GM19324 (cell line): Measurements from ENCODE around the gene NDRG2.

Experiments used
- ATAC-seq: cut with Tn5 transposase; IDR thresholded peaks from one replicate; pipeline ENCODE4 v1.9.1; 2021; ENCODE audit warnings: mild to moderate bottlenecking, moderate library complexity; ENCODE audit not compliant: unreplicated experiment, low FRiP score

Gene NDRG2

GRCh38 chr14:21037156-21037555 is 12.3 kb upstream of the NDRG2 start:
- no peak for ATAC-seq

- ATAC-seq: no peak
Measured at GRCh38 chr14:21036751-21037150, 11.9 kb upstream of the NDRG2 start.

GRCh38 chr14:21034707-21035106 is 9.8 kb upstream of the NDRG2 start, which contains the start of gene RNASE13:
RNASE13 (minus strand) TSS chr14:21034807; CDS start chr14:21034288, 519 bp downstream.
- no peak for ATAC-seq

GRCh38 chr14:21033133-21033698 is 8.4 kb upstream of the NDRG2 start:
- ATAC-seq: no peak

- ATAC-seq: no peak
Measured at GRCh38 chr14:21032326-21033132, 7.7 kb upstream of the NDRG2 start.

- ATAC-seq: no peak
Measured at GRCh38 chr14:21030531-21030930, 5.7 kb upstream of the NDRG2 start.

GRCh38 chr14:21029917-21030316 is 5.1 kb upstream of the NDRG2 start, which contains the start of gene TPPP2:
TPPP2 (plus strand) TSS chr14:21030217; CDS start chr14:21030582, 365 bp downstream.
- no peak for ATAC-seq

- no peak for ATAC-seq
Measured at GRCh38 chr14:21026988-21027315, 2.1 kb upstream of the NDRG2 start.

- no peak for ATAC-seq
Measured at GRCh38 chr14:21026274-21026987, 1.6 kb upstream of the NDRG2 start.

GRCh38 chr14:21025371-21026273 is 761 bp upstream of the NDRG2 start:
- no peak for ATAC-seq

- ATAC-seq: no peak
Measured at GRCh38 chr14:21023817-21024584, 860 bp downstream of the NDRG2 start.

- no peak for ATAC-seq
Measured at GRCh38 chr14:21023174-21023573, 1.7 kb downstream of the NDRG2 start.

GRCh38 chr14:21022686-21023085 is 2.2 kb downstream of the NDRG2 start:
- no peak for ATAC-seq

GRCh38 chr14:21020977-21021545 is 3.8 kb downstream of the NDRG2 start:
- no peak for ATAC-seq

GRCh38 chr14:21019366-21019765 is 5.5 kb downstream of the NDRG2 start:
- no peak for ATAC-seq

- ATAC-seq: no peak
Measured at GRCh38 chr14:21018781-21019180, 6.1 kb downstream of the NDRG2 start.

- ATAC-seq: no peak
Measured at GRCh38 chr14:21018286-21018685, 6.6 kb downstream of the NDRG2 start.

GRCh38 chr14:21017528-21018245 is 7.2 kb downstream of the NDRG2 start:
- no peak for ATAC-seq
